DOHH2 (cell line): ENCODE results near the gene TMEM165.

Experiments
- H3F3A ChIP-seq: fragments of 200-600 bp; sonication (generic), shearing (Covaris generic); 2 replicates; pipeline ENCODE4 v1.6.0; 2016; ENCODE audit warnings: antibody characterized with exemption, mild to moderate bottlenecking; ENCODE audit not compliant: control insufficient read depth, insufficient read depth
- H3K27ac ChIP-seq: fragments of 200-600 bp; sonication (generic); 2 replicates; pipeline ENCODE4 v1.5.1; 2014; ENCODE audit warnings: low read depth, mild to moderate bottlenecking, low read length, moderate library complexity
- H3K27me3 ChIP-seq: fragments of 200-600 bp; sonication (generic); 2 replicates; pipeline ENCODE4 v1.6.1; 2014; ENCODE audit warnings: mild to moderate bottlenecking, low read length, mixed read lengths; ENCODE audit not compliant: control insufficient read depth
- H3K36me3 ChIP-seq: fragments of 200-600 bp; sonication (generic); 2 replicates; pipeline ENCODE4 v1.6.1; 2014; ENCODE audit warnings: mild to moderate bottlenecking, low read length, moderate library complexity, mixed read lengths; ENCODE audit not compliant: control insufficient read depth
- H3K4me1 ChIP-seq: fragments of 200-600 bp; sonication (generic); 2 replicates; pipeline ENCODE4 v1.6.1; 2014; ENCODE audit warnings: mild to moderate bottlenecking, low read length, mixed read lengths; ENCODE audit not compliant: control insufficient read depth
- H3K4me2 ChIP-seq: fragments of 200-600 bp; sonication (generic); 2 replicates; pipeline ENCODE4 v1.6.0; 2014; ENCODE audit warnings: mild to moderate bottlenecking, low read length, moderate library complexity
- H3K4me3 ChIP-seq: fragments of 200-600 bp; sonication (generic); 2 replicates; pipeline ENCODE4 v1.5.1; 2014; ENCODE audit warnings: mild to moderate bottlenecking, low read length, mixed read lengths
- H3K79me2 ChIP-seq: fragments of 200-600 bp; sonication (generic); 2 replicates; pipeline ENCODE4 v1.6.1; 2014; ENCODE audit warnings: mild to moderate bottlenecking, low read length, mixed read lengths; ENCODE audit not compliant: control insufficient read depth
- H3K9me2 ChIP-seq: fragments of 200-600 bp; sonication (generic); replicated peaks from 2 replicates; pipeline ENCODE4 v1.6.1; 2014; ENCODE audit warnings: mild to moderate bottlenecking, low read length, mixed read lengths; ENCODE audit not compliant: control insufficient read depth
- H3K9me3 ChIP-seq: fragments of 200-600 bp; sonication (generic); 2 replicates; pipeline ENCODE4 v1.6.1; 2014; ENCODE audit warnings: antibody characterized with exemption, low read length, mixed read lengths; ENCODE audit not compliant: control insufficient read depth, insufficient read depth
- H4K20me1 ChIP-seq: fragments of 200-600 bp; sonication (generic); 2 replicates; pipeline ENCODE4 v1.6.0; 2014; ENCODE audit warnings: low read depth, mild to moderate bottlenecking, antibody characterized with exemption, low read length, moderate library complexity; ENCODE audit not compliant: control insufficient read depth, insufficient read depth
- EZH2phosphoT487 ChIP-seq: fragments of 200-600 bp; sonication (generic); IDR thresholded peaks from 2 replicates; pipeline ENCODE4 v1.6.1; 2017; ENCODE audit warnings: borderline replicate concordance, mild to moderate bottlenecking, antibody characterized with exemption, low read length, moderate library complexity, mixed read lengths
- TF ChIP-seq, protein P1 (sequence below): fragments of 200-600 bp; sonication (generic); IDR thresholded peaks from one replicate; pipeline ENCODE4 v1.5.1; 2014; ENCODE audit warnings: antibody characterized with exemption, mild to moderate bottlenecking, low read depth, low read length; ENCODE audit not compliant: poor library complexity, severe bottlenecking

The TMEM165 gene

DNA sequence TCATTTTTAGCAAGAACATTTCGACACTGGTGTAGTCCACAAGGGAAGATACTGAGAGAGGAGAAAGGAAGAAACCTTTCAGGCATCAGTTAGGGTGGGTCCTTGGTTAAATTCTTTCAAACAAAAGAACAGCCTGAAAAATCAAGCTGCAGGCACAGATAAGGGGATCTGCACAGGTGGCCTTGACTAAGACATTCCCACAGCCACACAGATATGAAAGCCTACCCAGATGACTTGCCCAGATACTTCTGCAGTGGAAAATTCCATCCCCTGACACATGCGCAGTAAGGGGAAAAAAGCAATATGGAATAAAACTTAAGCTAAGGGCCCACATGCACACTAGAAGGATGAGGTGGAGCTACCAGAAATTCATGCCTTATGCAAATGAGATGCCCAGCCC lies 8.9 kb upstream of the TMEM165 start:
- Histone ChIP-seq H3K79me2 (no peaks in the 10 kb centered on the region), H4K20me1 (no peaks in the 10 kb centered on the region), H3K4me2 (no peak overlapping the region), H3K27me3 (no peaks in the 10 kb centered on the region), H3K36me3 (no peaks in the 10 kb centered on the region), H3K27ac (no peak overlapping the region), H3K4me3 (no peak overlapping the region), H3K9me3 (no peaks in the 10 kb centered on the region), H3K4me1 (no peaks in the 10 kb centered on the region), H3F3A (no peaks in the 10 kb centered on the region), H3K9me2 (no peaks in the 10 kb centered on the region)
- TF ChIP-seq, protein P1, sequence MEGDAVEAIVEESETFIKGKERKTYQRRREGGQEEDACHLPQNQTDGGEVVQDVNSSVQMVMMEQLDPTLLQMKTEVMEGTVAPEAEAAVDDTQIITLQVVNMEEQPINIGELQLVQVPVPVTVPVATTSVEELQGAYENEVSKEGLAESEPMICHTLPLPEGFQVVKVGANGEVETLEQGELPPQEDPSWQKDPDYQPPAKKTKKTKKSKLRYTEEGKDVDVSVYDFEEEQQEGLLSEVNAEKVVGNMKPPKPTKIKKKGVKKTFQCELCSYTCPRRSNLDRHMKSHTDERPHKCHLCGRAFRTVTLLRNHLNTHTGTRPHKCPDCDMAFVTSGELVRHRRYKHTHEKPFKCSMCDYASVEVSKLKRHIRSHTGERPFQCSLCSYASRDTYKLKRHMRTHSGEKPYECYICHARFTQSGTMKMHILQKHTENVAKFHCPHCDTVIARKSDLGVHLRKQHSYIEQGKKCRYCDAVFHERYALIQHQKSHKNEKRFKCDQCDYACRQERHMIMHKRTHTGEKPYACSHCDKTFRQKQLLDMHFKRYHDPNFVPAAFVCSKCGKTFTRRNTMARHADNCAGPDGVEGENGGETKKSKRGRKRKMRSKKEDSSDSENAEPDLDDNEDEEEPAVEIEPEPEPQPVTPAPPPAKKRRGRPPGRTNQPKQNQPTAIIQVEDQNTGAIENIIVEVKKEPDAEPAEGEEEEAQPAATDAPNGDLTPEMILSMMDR, result no peak
- no peak for TF ChIP-seq EZH2phosphoT487

DNA sequence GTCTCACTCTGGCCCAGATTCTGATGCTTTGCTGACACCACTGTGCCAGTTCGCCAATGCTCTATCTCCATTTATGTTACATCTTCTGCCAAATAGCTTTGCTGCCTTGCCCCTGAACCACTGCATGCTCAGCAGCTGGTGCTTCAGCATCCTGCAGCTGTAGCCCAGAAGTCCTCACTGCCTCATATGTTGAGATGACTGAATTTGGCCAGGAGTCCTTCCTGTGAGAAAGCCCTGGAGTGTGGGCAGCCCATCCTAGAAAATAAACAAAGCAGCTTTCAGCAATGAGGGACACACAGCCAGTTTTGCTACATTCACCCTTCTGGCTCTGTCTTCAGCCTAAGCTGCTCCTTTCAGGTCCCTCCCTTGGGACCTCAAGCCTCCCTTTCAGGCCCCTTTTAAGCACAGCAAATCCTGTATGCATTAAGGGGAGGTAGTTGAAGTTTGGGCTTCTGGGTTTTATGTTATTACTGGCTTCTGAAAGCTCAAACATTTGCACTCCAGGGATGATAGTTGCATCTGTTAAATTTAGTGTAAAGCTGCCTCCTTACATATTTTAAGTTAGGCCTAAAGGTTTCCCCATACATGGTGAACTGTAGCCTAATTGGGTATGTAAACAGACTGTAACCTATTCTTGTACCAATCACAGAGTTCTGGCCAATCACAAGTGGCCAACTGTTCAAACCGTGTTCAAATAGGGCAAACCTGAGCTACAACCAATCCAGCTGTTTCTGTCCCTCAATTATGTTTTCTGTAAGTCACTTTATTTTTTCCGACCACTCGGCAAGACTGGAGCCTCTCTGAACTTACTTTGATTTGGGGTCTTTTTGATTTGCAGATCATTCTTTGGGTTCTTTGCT lies 2.1 kb upstream of the TMEM165 start:
- Histone ChIP-seq H3K4me3 (no peak overlapping the region), H3K9me2 (no peaks in the 10 kb centered on the region), H3K4me2 (peak overlapping the region; percentile 26), H3K27me3 (no peaks in the 10 kb centered on the region; the same call in 1 of the 2 replicates), H3K36me3 (peaks cover 28% of the 10 kb centered on the region), H3K4me1 (peaks cover 39% of the 10 kb centered on the region), H3K9me3 (no peaks in the 10 kb centered on the region), H3F3A (no peaks in the 10 kb centered on the region), H3K79me2 (peaks cover 40% of the 10 kb centered on the region), H4K20me1 (peaks cover 19% of the 10 kb centered on the region; the same call in 1 of the 2 replicates), H3K27ac (no peak overlapping the region)
- no peak for TF ChIP-seq EZH2phosphoT487
- TF ChIP-seq, protein P1, result no peak

DNA sequence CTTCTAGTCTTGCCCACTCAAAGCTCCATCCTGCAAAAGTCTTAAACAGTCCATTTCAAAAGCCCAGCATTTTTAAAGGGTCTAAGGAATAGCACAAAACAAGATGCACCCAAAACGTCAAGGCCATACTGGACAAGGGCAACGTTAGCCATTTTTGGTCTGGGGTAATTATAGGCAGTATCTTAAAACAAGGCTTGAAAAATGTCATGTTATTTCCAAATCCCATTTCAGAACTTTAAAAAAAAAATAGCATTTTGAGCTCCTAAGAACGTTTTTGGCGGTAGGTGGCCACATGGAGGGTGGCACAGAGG lies 584 bp upstream of the TMEM165 start:
- Histone ChIP-seq H3K4me3 (peak overlapping the region; percentile 87), H3K36me3 (peaks cover 38% of the 10 kb centered on the region), H3K4me2 (peak overlapping the region; percentile 95), H3F3A (no peaks in the 10 kb centered on the region), H4K20me1 (peaks cover 22% of the 10 kb centered on the region; the same call in 1 of the 2 replicates), H3K4me1 (peaks cover 47% of the 10 kb centered on the region), H3K9me3 (no peaks in the 10 kb centered on the region), H3K27ac (peak overlapping the region; percentile 71), H3K79me2 (peaks cover 53% of the 10 kb centered on the region), H3K9me2 (no peaks in the 10 kb centered on the region), H3K27me3 (no peaks in the 10 kb centered on the region; the same call in 1 of the 2 replicates)
- TF ChIP-seq, protein P1, result peak; percentile 35
- TF ChIP-seq EZH2phosphoT487, result no peak
